GM19397 (cell line): Measurements from ENCODE around the gene STRADB.
"Not testable (repeated sequence)": the region's sequence is repeated elsewhere in the genome, so short reads cannot be mapped to it uniquely, and the experiment has no call there.

Source experiments
- ATAC-seq: cut with Tn5 transposase; IDR thresholded peaks from one replicate; pipeline ENCODE4 v1.9.1; 2021; ENCODE audit warnings: mild to moderate bottlenecking, moderate library complexity; ENCODE audit not compliant: unreplicated experiment

The STRADB gene

GRCh38 chr2:201465524-201465971 lies 14.0 kb downstream of the STRADB start:
- ATAC-seq: no peak

GRCh38 chr2:201466050-201466675 lies 14.6 kb downstream of the STRADB start:
- no peak for ATAC-seq

GRCh38 chr2:201467666-201468065 lies 16.1 kb downstream of the STRADB start:
- no peak for ATAC-seq

- ATAC-seq: no peak
Observed at GRCh38 chr2:201470821-201471731, 19.5 kb downstream of the STRADB start.

DNA sequence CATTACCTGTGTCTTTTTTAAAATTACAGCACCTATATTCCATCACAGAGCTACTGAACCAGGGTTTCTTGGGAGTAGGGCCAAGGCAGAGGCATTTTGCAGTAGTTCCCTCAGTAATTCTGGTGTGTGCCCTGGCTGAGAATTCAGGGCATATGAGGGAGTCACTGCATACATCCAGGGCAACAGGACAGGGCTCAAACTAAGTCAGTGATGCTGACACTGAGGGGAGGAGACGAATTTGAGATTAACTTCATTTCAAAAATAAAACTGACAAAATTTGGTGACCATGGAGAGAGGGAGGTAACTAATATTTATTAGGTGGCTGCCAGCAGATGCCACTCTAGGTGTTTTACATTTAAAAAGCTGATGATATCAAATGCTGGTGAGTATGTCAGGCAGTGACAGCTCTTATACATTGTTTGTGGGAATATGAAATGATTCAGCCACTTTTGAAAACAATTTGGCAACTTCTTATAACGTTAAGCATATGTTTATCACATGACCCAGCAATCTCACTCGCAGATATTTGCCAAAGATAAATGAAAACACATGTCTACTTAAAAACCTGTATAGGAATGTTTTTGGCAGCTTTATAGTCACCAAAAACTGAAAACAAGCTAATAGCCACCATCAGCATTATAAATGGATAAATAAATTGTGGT lies 20.3 kb downstream of the STRADB start:
- no peak for ATAC-seq

DNA sequence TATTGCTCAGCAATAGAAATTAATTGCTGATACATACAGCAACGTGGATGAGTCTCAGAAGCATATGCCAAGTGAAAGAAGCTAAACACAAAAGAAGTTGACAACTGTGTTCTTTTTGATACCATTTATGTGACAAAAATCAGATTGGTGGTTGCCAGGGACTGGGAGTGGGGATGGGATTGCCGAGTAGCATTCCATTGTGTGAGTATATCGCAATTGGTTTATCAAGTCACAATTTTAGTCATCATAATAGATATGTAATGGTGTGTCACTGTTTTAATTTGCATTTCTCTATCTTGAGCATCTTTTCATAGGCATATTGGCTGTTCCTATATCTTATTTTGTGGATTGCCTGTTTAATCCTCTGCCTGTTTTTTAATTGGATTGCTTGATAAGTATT lies 20.9 kb downstream of the STRADB start:
- ATAC-seq: no peak

DNA sequence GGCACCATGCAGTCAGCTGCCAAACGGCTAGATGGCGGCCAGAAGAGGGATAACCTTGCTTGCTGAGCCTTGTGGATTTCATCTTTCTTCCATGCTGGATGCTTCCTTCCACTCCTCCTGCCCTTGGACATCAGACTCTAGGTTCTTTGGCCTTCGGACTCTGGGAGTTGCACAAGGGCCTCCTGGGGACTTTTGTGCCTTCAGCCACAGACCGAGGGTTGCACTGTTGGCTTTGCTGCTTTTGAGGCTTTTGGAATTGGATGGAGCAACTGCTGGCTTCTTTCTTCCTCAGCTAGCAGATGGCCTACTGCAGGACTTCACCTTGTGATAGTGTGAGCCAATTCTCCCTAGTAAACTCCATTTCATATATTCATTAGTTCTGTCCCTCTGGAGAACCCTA lies 31.0 kb downstream of the STRADB start:
- ATAC-seq: no peak

DNA sequence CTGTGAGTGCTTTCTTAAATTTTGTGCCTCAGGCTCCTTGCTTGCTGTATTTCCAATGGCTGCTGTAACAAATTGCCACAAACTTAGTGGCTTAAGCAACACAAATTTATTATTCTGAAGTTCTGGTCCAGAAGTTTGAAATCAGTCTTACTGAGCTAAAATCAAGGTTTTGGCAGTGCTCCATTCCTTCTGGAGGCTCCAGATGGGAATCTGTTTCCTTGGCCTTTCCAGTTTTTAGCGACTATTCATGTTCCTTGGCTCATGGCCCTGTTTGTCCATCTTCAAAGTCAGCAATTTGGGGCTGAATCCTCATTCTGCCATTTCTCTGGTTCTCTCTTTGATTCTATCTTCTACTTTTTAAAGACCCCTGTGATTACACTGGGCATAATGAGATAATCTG lies 31.8 kb downstream of the STRADB start:
- ATAC-seq: no peak

DNA sequence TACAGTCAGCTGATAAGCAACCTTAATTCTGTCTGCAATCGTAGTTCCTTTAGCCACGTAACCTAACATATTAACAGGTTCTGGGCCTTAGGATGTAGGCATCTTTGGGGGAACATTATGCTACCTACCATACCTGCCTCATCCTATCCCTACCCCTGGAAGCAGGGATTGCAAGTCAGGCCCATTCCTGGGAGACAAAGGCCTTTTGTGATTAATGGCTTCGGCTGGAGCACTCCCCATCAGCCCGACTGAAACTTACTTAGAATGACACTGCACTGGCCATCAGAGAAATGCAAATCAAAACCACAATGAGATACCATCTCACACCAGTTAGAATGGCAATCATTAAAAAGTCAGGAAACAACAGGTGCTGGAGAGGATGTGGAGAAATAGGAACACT lies 32.2 kb downstream of the STRADB start:
- ATAC-seq: not testable (repeated sequence)

- ATAC-seq: no peak
Observed at GRCh38 chr2:201484805-201485204, 33.3 kb downstream of the STRADB start.

- ATAC-seq: no peak
Observed at GRCh38 chr2:201490291-201490690, 38.8 kb downstream of the STRADB start.

DNA sequence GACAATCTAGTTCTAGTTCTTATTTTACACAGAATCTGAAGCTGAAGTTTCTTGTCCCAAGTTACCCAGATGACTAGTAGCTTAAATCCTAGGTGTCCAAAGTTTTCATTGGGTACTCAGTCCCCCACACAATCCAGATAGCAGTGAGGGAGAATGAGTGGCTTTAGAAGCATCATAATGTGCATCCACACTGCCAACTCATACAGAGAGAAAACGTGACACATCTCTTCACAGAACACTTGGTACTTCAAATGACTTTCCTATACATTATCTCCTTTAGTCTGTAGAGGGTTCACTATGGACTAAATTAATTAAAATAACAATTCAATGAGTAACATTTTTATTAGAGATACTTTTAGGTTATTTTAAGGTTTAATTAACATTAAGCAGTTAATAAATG lies 45.2 kb downstream of the STRADB start:
- ATAC-seq: no peak

DNA sequence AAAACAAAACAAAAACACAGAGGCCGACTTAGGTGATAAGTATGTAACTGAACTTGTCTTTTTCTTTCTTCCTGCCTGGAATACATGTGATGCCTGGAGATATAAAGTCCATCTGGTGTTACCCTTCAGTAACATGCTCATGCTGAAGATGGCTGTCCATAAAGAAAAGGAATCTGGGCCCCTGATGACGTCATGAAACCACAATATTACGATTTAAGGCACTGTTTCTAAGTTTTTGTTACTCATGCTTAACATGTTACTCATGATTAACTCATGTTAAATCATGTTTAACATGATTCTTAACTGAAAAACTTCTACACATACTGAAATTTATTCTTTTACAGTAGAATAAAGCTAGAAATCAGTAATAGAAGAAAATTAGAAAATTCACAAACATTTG lies 49.0 kb downstream of the STRADB start:
- no peak for ATAC-seq

GRCh38 chr2:201502713-201503112 lies 51.2 kb downstream of the STRADB start:
- ATAC-seq: no peak

DNA sequence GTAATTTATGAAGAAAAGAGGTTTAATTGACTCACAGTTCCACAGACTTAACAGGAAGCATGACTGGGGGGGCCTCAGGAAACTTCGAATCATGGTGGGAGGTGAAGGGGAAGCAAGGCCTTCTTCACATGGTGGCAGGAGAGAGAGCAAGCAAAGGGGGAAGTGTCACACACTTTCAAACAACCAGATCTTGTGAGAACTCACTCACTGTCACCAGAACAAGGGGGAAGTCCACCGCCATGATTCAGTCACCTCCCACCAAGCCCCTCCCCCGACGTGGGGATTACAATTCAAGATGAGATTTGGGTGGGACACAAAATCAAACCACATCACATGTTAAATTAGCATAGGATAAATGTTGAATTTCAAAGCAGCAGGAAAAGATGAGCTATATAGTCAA lies 56.2 kb downstream of the STRADB start:
- no peak for ATAC-seq

- ATAC-seq: no peak
Observed at GRCh38 chr2:201513271-201513670, 61.7 kb downstream of the STRADB start.

- ATAC-seq: no peak
Observed at GRCh38 chr2:201515573-201516246, 64.2 kb downstream of the STRADB start.

DNA sequence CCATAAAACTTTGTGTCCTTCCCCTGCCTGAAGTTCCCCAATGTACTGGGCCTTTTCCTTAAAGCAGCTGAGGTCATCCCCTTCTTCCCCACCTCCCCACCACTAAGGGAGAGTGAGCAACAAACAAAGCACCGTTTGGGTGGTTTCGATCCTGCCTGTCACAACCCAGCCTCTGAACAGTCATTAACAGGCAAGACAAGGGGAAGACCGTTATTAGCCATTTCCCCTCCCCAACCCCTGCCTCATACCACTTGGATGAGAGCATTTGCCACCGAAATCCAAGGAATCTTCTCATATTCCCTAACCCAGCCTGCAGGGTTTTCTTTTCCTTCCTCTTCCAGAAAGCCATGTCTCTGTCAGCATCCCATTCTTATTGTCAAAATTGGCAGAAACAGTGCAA lies 65.6 kb downstream of the STRADB start:
- no peak for ATAC-seq

DNA sequence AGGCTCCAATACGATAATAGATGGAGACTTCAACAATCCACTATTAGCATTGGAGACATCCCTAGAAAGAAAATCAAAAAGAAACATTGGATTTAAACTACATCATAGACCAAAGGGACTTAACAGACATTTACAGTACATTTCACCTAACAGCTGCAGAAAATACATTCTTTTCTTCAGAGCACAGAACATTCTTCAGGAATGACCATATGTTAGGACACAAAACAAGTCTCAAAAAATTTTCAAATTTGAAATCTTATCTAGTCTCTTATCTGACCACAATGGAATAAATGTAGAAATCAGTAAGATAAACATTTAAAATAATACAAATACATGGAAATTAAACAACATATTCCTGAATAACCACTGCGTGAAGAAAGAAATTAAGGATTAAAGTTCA lies 68.7 kb downstream of the STRADB start:
- ATAC-seq: no peak

DNA sequence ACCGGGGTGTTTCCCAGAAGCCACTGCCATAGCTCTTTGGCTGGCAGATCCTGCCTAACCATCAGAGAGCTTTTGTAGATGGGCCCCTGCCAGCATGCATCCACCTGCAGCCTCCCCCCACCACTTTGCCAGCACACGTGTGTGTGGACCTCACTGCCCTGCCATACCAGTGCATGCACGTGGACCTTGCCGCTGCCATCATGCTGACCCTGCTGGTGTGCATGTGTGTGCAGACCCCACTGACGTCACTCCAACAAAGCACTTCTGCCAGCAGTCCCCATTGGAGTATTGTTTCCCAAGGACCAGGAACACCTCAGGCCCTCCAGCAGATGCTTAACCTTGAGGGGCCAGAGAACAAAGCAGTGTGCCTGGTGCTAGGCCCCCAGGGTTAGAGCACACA lies 71.4 kb downstream of the STRADB start:
- ATAC-seq: no peak

GRCh38 chr2:201523506-201523905 lies 72.0 kb downstream of the STRADB start:
- no peak for ATAC-seq
